ENCODE data around the gene MICAL1. TPM values are rescaled to one million over a fixed set of nuclear protein-coding genes. Genes with fewer than 3 reads are reported as not detected.

The MICAL1 gene
- total RNA-seq, 6 experiments from 2014 or later = 37.9 to 44.9 (median 40.4) TPM

DNA sequence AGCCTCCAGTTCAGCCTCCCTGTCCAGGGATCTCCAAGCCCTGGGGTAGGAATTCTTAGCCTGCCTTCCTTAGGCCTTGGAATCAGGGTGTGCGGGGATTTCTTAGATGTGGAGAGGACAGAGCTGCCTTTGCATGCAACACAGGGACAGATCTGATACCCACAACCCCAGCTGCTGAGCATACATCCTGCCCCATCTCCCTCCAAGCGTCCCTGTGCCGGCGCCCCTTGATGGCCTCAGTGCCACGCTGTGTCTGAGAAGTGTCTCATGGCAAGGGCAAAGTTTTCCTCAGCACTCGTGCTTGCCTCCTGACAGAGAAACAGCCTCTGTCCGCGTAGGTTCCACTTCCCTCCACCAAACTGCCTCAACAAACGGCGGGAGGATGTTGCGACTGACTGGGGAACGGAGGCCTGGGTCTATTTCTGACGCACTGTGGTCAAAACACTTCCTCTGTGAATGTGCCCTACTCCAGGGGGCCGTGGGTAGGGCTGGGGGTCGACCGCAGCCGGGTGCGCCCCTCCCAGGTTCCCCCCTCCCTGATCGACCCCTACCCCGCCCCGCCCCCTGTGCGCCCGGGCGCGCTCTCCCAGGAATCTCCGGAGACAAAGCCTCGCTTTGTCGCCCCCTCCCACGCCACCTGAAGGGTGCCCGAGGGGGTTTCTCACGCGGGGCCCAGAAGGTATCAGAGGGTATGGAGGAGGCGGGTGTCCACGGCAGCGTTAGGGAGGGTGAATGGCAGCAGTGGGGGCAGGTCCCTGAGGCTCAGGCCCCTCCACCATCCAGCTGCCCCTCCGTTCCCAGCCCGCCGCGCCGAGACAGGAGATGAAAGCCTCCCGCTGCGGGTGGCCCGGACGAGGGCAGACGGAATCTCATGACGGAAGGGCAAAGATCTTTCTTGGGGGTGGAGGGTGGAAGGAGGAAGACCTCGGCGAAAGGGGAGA lies 806 bp downstream of the MICAL1 start:
- Mint-ChIP-seq H3K9me3 (no peaks in the 10 kb centered on the region), H3K27me3 (ENCODE audit: insufficient read depth) (peaks cover 6% of the 10 kb centered on the region), H3K4me3 (peak overlapping the region; percentile 99), H3K27ac (peak overlapping the region; percentile 94), H3K4me1 (ENCODE audit: low read depth) (peaks cover 45% of the 10 kb centered on the region), H3K36me3 (ENCODE audit: low read depth) (peaks cover 4% of the 10 kb centered on the region; the same call in 1 of the 2 replicates)
- TF ChIP-seq, protein P1, sequence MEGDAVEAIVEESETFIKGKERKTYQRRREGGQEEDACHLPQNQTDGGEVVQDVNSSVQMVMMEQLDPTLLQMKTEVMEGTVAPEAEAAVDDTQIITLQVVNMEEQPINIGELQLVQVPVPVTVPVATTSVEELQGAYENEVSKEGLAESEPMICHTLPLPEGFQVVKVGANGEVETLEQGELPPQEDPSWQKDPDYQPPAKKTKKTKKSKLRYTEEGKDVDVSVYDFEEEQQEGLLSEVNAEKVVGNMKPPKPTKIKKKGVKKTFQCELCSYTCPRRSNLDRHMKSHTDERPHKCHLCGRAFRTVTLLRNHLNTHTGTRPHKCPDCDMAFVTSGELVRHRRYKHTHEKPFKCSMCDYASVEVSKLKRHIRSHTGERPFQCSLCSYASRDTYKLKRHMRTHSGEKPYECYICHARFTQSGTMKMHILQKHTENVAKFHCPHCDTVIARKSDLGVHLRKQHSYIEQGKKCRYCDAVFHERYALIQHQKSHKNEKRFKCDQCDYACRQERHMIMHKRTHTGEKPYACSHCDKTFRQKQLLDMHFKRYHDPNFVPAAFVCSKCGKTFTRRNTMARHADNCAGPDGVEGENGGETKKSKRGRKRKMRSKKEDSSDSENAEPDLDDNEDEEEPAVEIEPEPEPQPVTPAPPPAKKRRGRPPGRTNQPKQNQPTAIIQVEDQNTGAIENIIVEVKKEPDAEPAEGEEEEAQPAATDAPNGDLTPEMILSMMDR (IDR thresholded peaks at IDR 0.05) = no peak
- DNase-seq = no peak

DNA sequence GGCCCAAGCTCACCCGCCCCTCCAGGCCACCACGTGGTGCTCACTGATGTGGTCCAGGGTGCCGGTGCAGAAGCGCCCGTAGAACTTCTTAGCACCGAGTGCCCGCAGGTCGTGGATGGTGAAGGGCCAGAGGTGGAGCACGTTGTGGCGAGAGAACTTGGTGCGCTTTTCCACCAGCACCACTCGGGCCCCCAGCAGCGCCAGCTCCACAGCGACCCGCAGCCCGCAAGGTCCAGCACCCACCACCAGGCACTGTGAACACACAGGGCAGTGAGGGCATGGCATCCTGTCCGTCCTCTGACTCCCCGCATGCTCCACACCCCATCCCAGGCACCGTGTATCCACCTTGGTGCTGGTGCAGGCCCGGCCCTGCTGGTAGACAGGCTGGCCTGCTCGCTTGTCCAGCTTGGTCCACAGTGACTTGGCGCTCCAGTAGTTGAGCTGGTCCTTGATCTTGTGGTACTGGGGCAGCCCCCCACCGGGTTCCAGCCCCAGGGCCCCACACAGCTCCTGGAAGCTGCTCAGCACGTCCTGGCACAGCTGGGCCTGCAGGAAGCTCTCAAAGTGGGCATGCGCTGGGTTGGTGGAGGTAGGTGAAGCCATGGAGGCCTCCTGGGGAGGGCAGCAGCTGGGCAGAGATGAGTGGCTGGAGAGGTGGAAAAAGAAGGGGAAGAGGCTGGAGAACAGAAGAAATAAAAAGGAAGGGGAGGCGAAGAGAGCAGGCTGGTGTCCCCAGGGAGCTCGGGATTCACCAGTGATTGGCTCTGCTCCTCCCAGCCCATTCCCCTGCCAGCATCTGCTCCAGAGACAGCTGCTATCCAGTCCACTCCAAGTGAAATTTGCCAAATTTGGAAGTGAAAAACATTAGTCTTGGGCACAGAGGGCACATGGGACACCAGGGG lies 1.7 kb downstream of the MICAL1 start:
- H3K36me3 Mint-ChIP-seq (ENCODE audit: low read depth) = peaks cover 4% of the 10 kb centered on the region; the same call in 1 of the 2 replicates
- H3K4me3 Mint-ChIP-seq = peak overlapping the region; percentile 99
- peaks cover 37% of the 10 kb centered on the region for H3K4me1 Mint-ChIP-seq (ENCODE audit: low read depth)
- H3K9me3 Mint-ChIP-seq = no peaks in the 10 kb centered on the region
- TF ChIP-seq, protein P1 (IDR thresholded peaks at IDR 0.05) = 0 out of 2 replicates have a peak, but pooled peaks have one; percentile 8
- DNase-seq = no peak
- peaks cover 6% of the 10 kb centered on the region for H3K27me3 Mint-ChIP-seq (ENCODE audit: insufficient read depth)
- H3K27ac Mint-ChIP-seq = peak overlapping the region; percentile 75

DNA sequence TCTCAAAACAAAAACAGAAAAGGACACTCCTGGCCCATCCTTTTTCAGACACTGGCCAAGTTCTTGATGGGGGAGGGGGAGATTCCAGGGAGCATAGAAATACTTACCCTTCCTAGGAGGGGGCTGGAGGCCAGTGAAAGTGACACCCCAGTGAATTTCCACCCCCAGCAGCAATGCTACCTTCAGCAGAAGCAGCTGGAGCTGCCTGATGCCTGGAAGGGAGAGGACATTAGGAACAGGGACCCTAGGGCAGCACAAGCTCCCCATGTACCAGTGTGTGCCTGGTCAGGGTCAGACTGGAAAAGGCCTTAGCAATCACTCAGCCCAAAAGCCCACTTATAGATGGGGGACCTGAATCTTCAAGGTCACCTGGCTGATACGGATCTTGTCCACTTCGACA lies 2.4 kb downstream of the MICAL1 start:
- Mint-ChIP-seq H3K27ac (no peak overlapping the region), H3K9me3 (no peaks in the 10 kb centered on the region)

DNA sequence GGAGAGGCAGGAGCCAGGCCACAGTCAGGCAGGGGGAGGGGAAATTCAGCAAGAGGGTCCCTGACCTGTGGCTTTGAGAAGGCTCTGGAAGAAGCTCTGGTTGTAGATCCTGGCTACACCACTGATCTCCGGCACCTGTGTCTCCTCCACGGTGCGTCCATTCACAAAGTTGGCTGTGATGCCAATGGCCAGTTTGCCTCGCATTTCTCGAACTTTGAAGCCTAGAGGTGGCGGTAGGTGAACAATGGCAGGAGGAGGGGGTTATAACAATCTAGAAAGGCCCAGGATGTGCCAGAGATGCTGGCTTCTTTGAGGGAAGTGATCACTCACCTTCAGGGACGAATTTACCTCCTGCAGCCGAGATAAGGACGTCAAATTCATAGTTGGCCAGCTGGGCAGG lies 3.4 kb downstream of the MICAL1 start:
- Mint-ChIP-seq H3K4me3 (no peak overlapping the region), H3K4me1 (ENCODE audit: low read depth) (peaks cover 20% of the 10 kb centered on the region), H3K27ac (no peak overlapping the region), H3K27me3 (ENCODE audit: insufficient read depth) (peaks cover 4% of the 10 kb centered on the region), H3K36me3 (ENCODE audit: low read depth) (peaks cover 4% of the 10 kb centered on the region; the same call in 1 of the 2 replicates), H3K9me3 (no peaks in the 10 kb centered on the region)
- DNase-seq = no peak
- TF ChIP-seq, protein P1 (IDR thresholded peaks at IDR 0.05) = no peak

More for the DNA sequence above, 2.4 kb downstream of the MICAL1 start:
- H3K36me3 Mint-ChIP-seq (ENCODE audit: low read depth) = peaks cover 4% of the 10 kb centered on the region; the same call in 1 of the 2 replicates
- H3K27me3 Mint-ChIP-seq (ENCODE audit: insufficient read depth) = peaks cover 6% of the 10 kb centered on the region
- H3K4me3 Mint-ChIP-seq = no peak overlapping the region
- peaks cover 30% of the 10 kb centered on the region for H3K4me1 Mint-ChIP-seq (ENCODE audit: low read depth)
- TF ChIP-seq, protein P1 (IDR thresholded peaks at IDR 0.05) = no peak
- DNase-seq = no peak

DNA sequence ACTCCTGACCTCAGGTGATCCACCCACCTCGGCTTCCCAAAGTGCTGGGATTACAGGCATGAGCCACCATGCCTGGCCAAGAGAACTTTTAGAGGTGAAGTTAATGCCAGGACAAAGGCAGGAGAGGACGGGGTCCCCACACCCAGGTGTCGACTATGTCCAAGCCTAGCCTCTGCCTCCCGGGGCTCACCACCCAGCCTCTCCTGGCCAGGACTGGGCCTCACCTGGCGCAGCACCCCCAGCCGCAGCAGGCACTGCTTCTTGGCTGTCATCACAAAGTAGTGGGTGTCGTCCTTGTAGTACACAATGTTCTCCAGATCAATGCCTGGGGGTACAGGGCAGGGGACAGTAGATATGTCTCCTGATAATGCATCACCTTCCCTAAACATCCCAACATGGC lies 4.2 kb downstream of the MICAL1 start:
- no peak for DNase-seq
- H3K27ac Mint-ChIP-seq = no peak overlapping the region
- H3K36me3 Mint-ChIP-seq (ENCODE audit: low read depth) = peaks cover 8% of the 10 kb centered on the region
- peaks cover 12% of the 10 kb centered on the region for H3K4me1 Mint-ChIP-seq (ENCODE audit: low read depth)
- H3K4me3 Mint-ChIP-seq = no peak overlapping the region
- H3K27me3 Mint-ChIP-seq (ENCODE audit: insufficient read depth) = peaks cover 4% of the 10 kb centered on the region
- H3K9me3 Mint-ChIP-seq = no peaks in the 10 kb centered on the region
- TF ChIP-seq, protein P1 (IDR thresholded peaks at IDR 0.05) = no peak

Data from HFFc6 (cell line).